HG03565 (cell line): Measurements from ENCODE around the gene EFNA5.
"Not testable (repeated sequence)": the region's sequence is repeated elsewhere in the genome, so short reads cannot be mapped to it uniquely, and the experiment has no call there.

Experiments
- ATAC-seq: cut with Tn5 transposase; IDR thresholded peaks from one replicate; pipeline ENCODE4 v1.9.1; 2021; ENCODE audit warnings: mild to moderate bottlenecking, moderate library complexity; ENCODE audit not compliant: unreplicated experiment

EFNA5 gene

GRCh38 chr5:107467137-107467932 lies 203.4 kb downstream of the EFNA5 start:
- no peak for ATAC-seq

DNA sequence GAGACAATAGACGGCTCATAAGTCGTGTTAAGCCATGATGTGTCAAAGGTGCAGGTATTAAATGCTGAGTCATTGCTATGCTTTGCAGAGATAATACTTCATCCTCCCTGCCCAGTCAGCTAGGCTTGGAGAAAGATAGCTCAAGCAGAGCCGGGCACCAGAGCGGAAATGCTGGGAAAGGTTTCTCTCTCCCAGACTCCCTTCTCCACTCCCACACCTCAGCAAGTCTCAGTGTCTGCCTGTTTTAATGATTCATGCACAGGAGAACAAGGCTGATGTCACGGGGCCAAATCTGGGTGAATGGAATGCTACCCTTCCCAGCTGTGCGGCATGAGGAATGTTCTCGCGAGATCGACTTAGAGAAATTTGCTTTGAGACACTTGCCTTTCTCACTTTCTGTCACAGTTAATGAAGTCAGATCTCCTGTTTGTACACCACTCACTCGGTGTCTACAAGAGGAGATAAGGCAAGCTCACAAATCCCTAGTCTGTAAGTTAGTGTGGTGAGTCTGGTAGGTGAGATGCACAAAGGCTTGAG lies 204.4 kb downstream of the EFNA5 start:
- ATAC-seq = no peak

- ATAC-seq = no peak
Observed at GRCh38 chr5:107464876-107465275, 205.9 kb downstream of the EFNA5 start.

GRCh38 chr5:107464416-107464815 lies 206.3 kb downstream of the EFNA5 start:
- ATAC-seq = no peak

- no peak for ATAC-seq
Observed at GRCh38 chr5:107463731-107464130, 207.0 kb downstream of the EFNA5 start.

- no peak for ATAC-seq
Observed at GRCh38 chr5:107461770-107462169, 209.0 kb downstream of the EFNA5 start.

GRCh38 chr5:107460789-107461188 lies 209.9 kb downstream of the EFNA5 start:
- ATAC-seq = no peak

DNA sequence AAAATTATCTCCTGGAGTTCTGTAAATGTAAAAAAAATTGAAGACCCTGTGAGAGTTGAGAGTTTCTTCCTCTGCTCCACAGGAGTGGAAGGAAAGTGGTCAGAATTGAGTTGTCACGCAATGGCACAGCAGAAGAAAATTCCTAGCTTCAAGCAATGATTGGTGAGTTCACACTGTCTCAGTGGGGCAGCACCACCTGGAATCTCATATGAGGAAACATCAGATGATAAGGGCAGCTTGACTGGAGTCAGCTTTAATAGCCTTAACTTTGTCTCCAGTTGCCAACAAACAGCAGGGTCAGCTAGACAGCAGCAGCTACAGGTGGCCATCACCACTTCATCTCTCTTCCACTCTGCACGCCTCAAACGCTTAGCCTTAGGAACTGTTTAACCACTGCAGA lies 211.1 kb downstream of the EFNA5 start:
- ATAC-seq = no peak

GRCh38 chr5:107458322-107458721 lies 212.4 kb downstream of the EFNA5 start:
- no peak for ATAC-seq

- no peak for ATAC-seq
Observed at GRCh38 chr5:107457881-107458280, 212.9 kb downstream of the EFNA5 start.

GRCh38 chr5:107457138-107457537 lies 213.6 kb downstream of the EFNA5 start:
- no peak for ATAC-seq

DNA sequence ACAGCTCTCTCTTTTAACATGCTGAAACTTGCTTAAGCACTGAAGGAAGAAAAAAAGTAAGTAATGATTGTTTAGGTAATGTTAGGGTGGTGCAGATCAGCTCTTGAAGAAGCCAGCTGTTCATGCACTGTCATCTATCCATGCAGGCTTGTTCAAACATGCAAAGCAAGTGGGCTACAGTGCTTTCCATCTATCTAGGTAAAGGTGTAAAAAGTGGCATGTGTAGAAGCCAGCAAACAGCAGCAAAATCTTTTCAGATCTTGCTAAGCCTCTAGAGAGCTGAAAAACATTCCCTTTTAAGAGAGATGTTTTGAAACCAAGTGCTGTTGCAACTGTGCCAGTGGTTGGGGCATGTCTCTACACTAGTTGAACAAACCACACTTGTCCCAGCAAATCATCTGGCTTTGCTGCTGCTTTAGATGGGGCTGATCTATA lies 214.4 kb downstream of the EFNA5 start:
- ATAC-seq = peak; percentile 69

DNA sequence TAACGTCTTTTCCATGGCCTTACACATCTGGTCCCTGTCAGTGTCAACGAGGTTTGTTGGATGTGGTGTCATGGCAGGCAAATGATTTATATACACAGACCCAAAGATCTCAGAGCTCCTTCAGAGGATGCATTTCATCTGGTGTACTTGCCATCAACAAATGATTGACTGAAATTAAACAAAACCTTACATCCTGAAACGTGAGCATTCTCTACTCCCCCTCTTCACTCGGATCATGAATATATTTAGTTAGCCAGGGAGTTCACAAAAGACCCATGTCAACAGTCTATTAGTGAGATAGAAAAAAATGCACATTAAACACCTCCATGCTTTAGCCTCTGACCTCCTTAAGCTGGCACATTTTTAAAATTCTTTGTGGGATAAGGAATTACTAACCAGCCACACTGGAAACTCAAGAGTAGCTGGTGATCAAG lies 215.6 kb downstream of the EFNA5 start:
- no peak for ATAC-seq

- not testable (repeated sequence) for ATAC-seq
Observed at GRCh38 chr5:107451827-107452226, 218.9 kb downstream of the EFNA5 start.

DNA sequence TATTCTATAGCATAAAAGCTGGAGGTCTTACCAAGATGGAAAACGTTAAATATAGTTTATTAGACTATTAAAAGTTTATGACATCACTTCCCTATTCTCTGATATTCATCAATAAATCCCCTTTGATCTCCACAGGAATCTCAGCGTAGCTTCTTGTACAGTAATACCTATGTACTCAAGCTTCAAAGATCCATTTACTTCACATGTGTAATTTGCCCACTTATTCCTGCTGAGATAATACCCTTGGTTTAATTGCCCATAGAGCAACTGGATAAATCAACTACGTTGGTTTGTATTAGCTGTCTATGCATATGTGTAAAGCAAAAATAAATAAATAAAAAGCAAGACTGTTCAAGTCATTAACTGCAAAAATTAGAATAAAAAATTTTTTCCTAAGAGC lies 219.7 kb downstream of the EFNA5 start:
- no peak for ATAC-seq

DNA sequence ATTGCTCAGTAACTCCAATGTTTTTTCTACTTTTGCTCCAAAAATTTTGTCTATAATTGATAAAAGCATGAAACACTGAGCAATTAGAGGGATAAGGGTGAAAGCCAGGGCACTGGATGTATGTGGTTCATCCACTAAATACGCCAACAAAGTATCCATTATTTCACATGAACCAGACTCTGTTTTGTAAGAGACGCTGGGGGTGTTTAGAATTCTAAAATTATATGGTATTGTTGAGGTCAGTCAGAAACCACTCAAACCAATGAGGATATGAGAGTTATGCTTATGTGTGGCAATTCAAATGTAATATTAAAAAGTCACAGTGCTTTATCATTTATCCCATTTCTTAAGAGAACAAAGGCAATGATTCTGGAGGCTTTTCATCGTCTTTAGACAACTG lies 220.2 kb downstream of the EFNA5 start:
- no peak for ATAC-seq

- no peak for ATAC-seq
Observed at GRCh38 chr5:107449369-107449768, 221.4 kb downstream of the EFNA5 start.

DNA sequence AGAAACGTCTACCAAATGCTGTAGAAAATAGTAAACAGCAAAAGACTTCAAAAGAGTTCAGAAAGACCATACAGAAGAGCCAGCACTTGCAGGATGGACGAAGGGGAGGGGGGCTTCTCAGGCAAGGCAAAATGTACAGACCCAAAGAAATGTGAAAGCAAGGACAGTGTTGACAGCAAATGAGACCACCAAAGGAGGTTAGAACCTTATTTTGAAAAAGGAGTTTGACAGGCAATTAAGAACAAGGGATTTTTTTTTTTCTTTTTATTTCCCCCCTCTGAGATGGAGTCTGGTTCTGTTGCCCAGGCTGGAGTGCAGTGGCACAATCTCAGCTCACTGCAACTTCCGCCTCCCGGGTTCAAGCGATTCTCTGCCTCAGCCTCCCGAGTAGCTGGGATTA lies 223.2 kb downstream of the EFNA5 start:
- ATAC-seq = no peak

DNA sequence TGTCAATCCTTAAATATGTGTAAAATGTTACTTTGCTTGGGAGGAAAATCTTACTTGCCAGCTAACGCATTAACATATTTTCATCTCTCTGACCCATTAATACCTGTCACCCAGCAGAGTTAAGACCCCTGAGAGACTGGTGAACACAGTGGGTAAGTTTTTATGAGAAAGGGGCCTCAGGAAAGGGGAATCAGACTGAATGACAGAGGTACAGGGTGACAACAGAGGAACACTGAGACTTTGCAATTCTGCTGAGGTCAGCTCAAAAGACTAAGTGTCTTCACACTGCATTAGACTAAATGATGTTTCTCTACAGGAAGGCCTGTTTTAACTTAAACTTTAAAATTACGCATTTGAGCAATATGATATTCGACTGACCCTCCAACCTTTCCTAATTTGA lies 223.8 kb downstream of the EFNA5 start:
- ATAC-seq = no peak

DNA sequence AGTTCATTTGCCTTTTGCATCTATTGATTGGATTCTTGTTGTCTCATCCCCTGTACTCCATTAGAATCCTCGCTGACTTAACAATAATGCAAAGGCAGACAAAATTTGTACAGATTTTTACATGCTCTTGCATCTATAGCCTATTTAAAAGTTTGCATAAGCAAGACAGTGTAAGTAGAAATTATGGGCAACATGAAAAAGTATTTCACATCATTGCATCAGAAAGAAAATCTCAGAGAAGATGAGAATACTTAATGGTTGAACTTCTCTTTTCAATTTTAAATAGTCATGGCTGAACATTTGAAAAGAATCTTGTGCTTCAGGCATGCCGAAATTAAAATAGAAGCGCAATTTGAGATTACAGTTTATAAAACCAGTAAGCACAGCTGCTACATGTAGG lies 226.4 kb downstream of the EFNA5 start:
- no peak for ATAC-seq

- ATAC-seq = no peak
Observed at GRCh38 chr5:107443897-107444296, 226.8 kb downstream of the EFNA5 start.

GRCh38 chr5:107442452-107442851 lies 228.3 kb downstream of the EFNA5 start:
- no peak for ATAC-seq

DNA sequence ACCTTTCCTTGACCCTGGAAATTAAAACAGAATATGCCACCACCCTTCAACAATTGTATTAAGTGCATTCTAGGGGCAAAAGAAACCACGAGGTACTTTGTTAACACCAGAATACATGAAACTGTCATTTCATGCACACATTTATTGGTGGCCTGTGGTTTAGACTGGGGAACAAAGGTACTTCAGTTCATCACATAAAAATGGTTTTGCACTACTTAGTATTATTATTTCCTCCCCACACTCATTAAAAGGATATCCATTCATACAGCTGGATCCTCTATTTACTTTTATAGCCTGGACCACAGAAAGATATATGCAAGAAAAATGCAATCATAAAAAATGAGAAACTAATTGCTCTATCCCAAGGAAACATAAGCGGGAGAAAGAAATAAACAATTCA lies 230.9 kb downstream of the EFNA5 start:
- ATAC-seq = no peak
